ENCODE measurements around the gene SCAF8.

Gene SCAF8

GRCh38 chr6:154709621-154710020 lies 23.6 kb upstream of the SCAF8 start:
- no peak for TF ChIP-seq FOXP2 (optimal IDR thresholded peaks at IDR 0.05; ENCODE audit: borderline replicate concordance, extremely low read depth, extremely low read length, insufficient read depth)

GRCh38 chr6:154710689-154711088 lies 22.5 kb upstream of the SCAF8 start:
- TF ChIP-seq REST (IDR thresholded peaks at IDR 0.05; ENCODE audit: insufficient read depth in 1 of 2, low read depth in 2 of 2, low read length in 2 of 2) (no peak), TAF1 (IDR thresholded peaks at IDR 0.05; ENCODE audit: borderline replicate concordance, insufficient read depth, low read length) (no peak), SIN3A (IDR thresholded peaks at IDR 0.05; ENCODE audit: borderline replicate concordance, insufficient read depth, low read length) (no peak), POLR2AphosphoS5 (IDR thresholded peaks at IDR 0.05; ENCODE audit: low read depth, low read length) (no peak), FOXP2 (optimal IDR thresholded peaks at IDR 0.05; ENCODE audit: borderline replicate concordance, extremely low read depth, extremely low read length, insufficient read depth) (no peak)

- TF ChIP-seq SIN3A (IDR thresholded peaks at IDR 0.05; ENCODE audit: borderline replicate concordance, insufficient read depth, low read length) (no peak), TAF1 (IDR thresholded peaks at IDR 0.05; ENCODE audit: borderline replicate concordance, insufficient read depth, low read length) (no peak), REST (IDR thresholded peaks at IDR 0.05; ENCODE audit: insufficient read depth in 1 of 2, low read depth in 2 of 2, low read length in 2 of 2) (no peak), POLR2AphosphoS5 (IDR thresholded peaks at IDR 0.05; ENCODE audit: low read depth, low read length) (no peak), FOXP2 (optimal IDR thresholded peaks at IDR 0.05; ENCODE audit: borderline replicate concordance, extremely low read depth, extremely low read length, insufficient read depth) (no peak)
Observed at GRCh38 chr6:154715446-154715845, 17.8 kb upstream of the SCAF8 start.

GRCh38 chr6:154719433-154719832 lies 13.8 kb upstream of the SCAF8 start:
- no peak for TF ChIP-seq FOXP2 (optimal IDR thresholded peaks at IDR 0.05; ENCODE audit: borderline replicate concordance, extremely low read depth, extremely low read length, insufficient read depth)
- TF ChIP-seq REST (IDR thresholded peaks at IDR 0.05; ENCODE audit: insufficient read depth in 1 of 2, low read depth in 2 of 2, low read length in 2 of 2): no peak
- TF ChIP-seq SIN3A (IDR thresholded peaks at IDR 0.05; ENCODE audit: borderline replicate concordance, insufficient read depth, low read length): no peak
- TF ChIP-seq POLR2AphosphoS5 (IDR thresholded peaks at IDR 0.05; ENCODE audit: low read depth, low read length): no peak
- TF ChIP-seq TAF1 (IDR thresholded peaks at IDR 0.05; ENCODE audit: borderline replicate concordance, insufficient read depth, low read length): no peak

GRCh38 chr6:154719854-154720253 lies 13.4 kb upstream of the SCAF8 start:
- TF ChIP-seq TAF1 (IDR thresholded peaks at IDR 0.05; ENCODE audit: borderline replicate concordance, insufficient read depth, low read length) (no peak), SIN3A (IDR thresholded peaks at IDR 0.05; ENCODE audit: borderline replicate concordance, insufficient read depth, low read length) (no peak), REST (IDR thresholded peaks at IDR 0.05; ENCODE audit: insufficient read depth in 1 of 2, low read depth in 2 of 2, low read length in 2 of 2) (no peak), POLR2AphosphoS5 (IDR thresholded peaks at IDR 0.05; ENCODE audit: low read depth, low read length) (no peak), FOXP2 (optimal IDR thresholded peaks at IDR 0.05; ENCODE audit: borderline replicate concordance, extremely low read depth, extremely low read length, insufficient read depth) (no peak)

Data from PFSK-1 (cell line).